GM18502 (cell line): ENCODE data around the gene GOLIM4.
"Not testable (repeated sequence)": the region's sequence is repeated elsewhere in the genome, so short reads cannot be mapped to it uniquely, and the experiment has no call there.

Source experiments
- ATAC-seq: cut with Tn5 transposase; IDR thresholded peaks from one replicate; pipeline ENCODE4 v1.9.1; 2021; ENCODE audit warnings: mild to moderate bottlenecking; ENCODE audit not compliant: unreplicated experiment, poor library complexity

The GOLIM4 gene

DNA sequence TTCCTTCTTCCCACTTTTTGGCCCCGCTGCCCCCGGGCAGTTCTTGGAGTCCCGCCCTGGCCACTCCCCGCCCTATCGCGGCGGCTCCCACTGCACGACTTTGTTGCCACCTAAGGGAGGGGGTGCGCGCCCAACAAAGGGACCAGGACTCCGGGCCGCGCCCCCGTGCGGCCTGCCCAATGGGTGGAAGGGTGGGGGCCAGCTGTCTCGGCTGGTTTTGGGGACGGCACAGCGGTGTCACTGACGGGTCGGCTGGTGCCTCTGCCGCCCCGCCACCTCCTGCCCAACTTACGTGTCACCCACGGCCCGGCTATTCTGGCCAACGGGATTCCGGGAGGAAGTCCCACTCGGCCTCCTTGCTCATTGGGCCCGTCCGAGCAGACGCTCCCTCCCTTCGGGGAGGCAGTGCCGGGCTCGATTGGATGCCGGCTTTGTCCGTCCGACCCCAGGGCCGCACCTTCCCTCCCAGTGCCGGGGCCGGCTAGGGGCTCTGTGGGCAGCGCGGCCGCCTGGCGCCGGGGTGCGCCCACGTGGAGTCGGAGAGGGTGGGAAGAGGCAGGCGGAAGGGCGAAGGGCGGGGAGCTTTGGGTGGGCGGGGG lies at the start of gene GOLIM4:
Gene GOLIM4, minus strand, starts transcription at position 314 of the 599 bp plus-strand sequence. CDS start 639 bp downstream, outside the sequence.
- peak; percentile 85 for ATAC-seq

DNA sequence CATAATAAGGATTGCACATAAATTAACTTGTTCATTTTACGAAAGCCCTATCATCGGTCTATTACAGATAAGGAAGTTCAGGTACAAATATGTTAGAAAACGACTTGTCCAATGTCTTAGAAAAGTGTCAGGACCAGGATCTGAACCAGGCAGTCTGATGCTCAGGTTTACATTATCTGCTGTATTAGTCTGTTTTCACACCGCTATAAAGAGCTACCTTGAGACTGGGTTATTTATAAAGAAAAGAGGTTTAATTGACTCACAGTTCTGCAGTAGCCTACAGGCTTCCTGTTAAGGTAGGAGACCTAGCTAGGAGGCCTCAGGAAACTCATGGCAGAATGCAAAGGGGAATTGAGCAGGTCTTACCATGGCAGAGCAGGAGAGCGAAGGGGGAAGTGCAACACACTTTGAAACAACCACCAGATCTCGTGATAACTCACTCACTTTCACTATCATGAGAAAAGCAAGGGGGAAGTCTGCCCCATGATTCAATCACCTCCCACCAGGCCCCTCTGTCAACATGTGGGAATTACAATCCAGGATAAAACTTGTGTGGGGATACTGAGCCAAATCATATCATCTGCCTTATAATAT lies 45.8 kb upstream of the GOLIM4 start:
- ATAC-seq: peak; percentile 70

- no peak for ATAC-seq
Measured at GRCh38 chr3:168139947-168140346, 44.2 kb upstream of the GOLIM4 start.

DNA sequence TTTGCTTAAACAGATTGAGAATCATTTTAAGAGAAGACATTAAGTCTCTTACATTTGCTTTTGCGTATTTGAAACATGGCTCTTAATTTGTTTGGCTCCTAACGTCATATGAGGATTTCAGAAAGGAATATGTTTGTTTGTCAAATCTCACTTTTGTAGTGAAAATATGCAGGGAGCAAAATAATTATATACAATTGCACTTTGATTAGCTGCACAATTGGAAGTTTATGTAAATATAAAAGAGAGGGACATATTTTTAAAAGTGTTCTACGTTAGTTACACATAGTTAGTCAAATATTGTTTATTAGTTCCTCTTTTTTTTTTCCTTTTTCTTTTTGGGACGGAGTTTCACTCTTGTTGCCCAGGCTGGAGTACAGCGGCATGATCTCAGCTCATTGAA lies 42.7 kb upstream of the GOLIM4 start:
- no peak for ATAC-seq

DNA sequence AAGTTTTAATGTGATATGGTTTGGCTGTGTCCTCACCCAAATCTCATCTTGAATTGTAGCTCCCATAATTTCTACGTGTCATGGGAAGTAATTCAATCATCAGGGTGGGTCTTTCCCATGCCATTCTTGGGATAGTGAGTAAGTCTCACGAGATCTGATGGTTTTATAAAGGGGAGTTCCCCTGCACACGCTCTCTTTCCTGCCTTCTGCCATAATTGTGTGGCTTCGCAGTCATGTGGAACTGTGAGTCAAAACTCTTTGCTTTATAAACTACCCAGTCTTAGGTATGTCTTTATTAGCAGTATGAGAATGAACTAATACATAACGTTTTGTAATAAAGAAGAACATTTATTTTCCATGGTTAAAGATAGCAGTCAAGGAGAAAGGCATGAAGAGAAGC lies 39.2 kb upstream of the GOLIM4 start:
- ATAC-seq: peak; percentile 91

GRCh38 chr3:168130250-168130649 lies 34.5 kb upstream of the GOLIM4 start:
- not testable (repeated sequence) for ATAC-seq

- not testable (repeated sequence) for ATAC-seq
Measured at GRCh38 chr3:168128463-168128862, 32.7 kb upstream of the GOLIM4 start.

GRCh38 chr3:168127466-168127865 lies 31.7 kb upstream of the GOLIM4 start:
- no peak for ATAC-seq

- ATAC-seq: no peak
Measured at GRCh38 chr3:168124791-168125190, 29.1 kb upstream of the GOLIM4 start.

- no peak for ATAC-seq
Measured at GRCh38 chr3:168124291-168124690, 28.6 kb upstream of the GOLIM4 start.

DNA sequence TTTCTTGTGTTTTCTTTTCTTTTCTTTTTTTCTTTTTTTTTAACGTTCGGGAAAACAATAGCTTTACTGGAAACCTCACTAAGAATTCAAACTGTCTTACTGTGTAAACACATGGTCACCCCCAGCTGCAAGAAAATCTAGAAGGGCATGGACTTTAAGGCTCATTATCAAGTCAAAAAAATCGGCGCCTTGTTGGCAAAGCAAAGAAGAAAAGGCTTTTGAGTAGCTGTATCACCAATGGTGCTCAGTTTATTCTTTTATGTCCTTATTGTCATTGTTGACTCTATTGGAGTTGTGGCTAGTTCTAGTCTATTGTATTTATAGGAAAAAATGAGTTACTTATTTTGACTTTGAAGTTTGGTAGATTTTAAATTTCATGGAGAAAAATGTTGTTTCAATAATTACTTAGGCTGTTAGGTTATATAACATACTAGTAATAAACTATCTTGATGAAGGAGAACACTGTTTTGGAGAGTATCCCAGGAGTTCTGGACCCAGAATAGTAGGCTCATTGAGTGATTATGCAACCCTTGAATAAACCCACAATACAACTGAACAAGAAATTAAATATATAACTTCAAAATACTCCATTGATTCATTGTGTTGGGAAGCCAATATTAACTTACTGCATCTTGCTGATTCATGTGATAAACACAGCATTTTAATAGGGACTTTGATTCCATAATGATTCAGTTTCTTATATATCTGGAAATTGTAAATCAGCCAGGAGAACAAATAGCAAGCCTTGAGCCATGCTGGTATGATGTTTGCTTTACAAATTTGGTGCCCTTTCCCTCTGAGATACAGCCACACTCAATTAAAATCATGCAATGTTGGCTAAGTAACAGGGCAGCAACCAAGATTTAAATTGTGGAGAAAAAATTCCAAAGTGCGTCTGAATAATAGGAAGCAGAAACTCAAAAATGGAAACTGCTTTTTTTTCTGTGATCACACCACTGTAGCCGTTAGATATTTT lies 27.8 kb upstream of the GOLIM4 start:
- no peak for ATAC-seq

GRCh38 chr3:168121184-168122017 lies 25.7 kb upstream of the GOLIM4 start:
- ATAC-seq: no peak

DNA sequence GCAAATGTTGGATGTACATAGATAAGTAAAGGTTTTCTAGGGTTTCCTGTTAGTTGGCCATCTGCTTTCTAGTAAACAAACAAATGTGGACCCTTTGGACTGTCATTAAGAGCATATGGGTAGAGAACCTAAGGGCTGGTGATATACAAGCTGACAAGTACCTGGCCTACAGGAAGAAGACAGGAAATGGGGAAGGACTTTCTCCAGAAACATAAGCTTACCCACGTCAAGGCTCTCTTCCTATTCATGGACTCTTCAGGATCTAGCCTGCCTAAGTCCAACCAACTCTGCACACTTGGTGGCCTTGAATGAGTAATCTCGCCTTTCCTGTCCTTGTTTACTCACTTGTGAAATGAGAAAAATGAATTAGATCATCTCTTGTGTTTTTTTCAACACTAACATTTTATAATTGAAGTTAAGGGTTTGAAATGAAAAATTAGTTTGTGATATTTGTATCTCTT lies 22.2 kb upstream of the GOLIM4 start:
- no peak for ATAC-seq

DNA sequence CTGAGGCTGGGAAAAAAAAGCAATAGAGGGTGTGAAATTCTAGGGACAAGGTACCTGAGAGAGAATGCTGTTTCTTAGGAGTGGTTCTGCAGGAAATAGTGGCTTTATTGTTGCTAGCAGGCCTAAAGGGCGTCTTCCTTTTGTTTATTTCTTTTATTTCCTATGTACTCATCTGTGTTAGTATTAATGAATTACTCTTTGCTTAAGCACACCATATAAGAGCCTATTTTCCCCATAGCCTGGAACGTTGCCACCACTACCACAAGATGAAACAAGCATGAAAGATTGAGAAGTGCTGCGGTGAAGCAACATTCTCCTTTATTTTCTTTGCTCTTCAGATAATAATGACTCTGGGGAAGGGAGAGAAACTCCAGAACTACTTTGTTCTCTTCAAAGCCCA lies 21.3 kb upstream of the GOLIM4 start:
- no peak for ATAC-seq

DNA sequence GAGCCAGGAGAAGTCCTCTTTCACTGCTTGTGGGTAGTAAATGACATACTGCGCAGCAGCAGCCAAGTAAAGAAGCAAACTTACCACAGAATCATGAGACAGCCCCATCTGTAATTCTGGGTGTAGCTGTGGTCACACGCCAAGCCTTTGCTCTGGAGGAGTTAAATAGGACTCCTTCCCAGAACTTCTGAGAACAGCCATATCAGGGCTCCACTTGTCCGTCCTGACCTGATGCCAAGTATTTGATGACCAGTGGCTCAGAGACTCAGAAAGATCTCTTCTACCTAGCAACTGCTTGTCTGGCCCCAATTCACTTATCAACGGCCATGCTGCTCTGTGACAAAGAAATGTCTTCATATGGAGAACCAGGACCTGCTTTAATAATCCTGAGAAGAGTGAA lies 20.6 kb upstream of the GOLIM4 start:
- no peak for ATAC-seq

- no peak for ATAC-seq
Measured at GRCh38 chr3:168113848-168114247, 18.1 kb upstream of the GOLIM4 start.

DNA sequence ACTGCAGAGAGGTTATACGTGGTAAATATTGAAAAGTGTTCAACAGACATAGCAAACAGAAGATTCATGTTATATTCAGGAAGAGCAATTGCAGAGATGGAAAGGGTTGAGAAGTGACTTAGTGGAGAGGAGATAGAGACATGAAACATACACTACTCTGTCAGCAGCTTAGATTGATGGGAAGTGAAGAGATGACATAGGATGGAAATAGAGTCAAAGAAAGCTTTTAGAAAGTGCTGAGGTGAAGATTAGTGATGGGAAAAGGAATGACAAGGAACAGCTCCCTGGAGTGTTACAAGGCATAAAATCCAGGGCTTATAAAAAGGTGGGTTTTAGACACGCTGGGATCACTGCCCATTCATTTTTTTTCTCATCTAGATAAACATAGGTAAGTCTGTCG lies 17.2 kb upstream of the GOLIM4 start:
- no peak for ATAC-seq

DNA sequence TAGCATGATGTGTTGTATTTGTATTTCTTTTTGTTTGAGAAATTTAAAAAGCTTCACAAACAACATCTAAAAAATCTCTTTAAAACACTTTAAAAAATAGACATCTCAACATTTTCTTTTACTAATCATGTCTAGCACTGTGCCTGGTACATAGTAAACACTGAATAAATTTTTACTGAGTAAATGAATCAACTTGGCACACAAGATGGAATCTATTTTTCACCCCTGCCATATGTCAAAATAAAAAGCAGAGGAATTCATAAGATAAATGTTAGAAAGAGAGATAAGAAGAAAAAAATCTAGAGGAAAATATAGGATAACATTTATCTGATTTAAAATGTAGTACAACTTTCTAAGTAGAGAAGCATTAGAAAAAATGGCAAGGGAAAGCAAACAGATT lies 8.6 kb upstream of the GOLIM4 start:
- ATAC-seq: no peak

- no peak for ATAC-seq
Measured at GRCh38 chr3:168102735-168103410, 7.1 kb upstream of the GOLIM4 start.
